ENCODE data around the gene MYBBP1A.

Gene MYBBP1A

DNA sequence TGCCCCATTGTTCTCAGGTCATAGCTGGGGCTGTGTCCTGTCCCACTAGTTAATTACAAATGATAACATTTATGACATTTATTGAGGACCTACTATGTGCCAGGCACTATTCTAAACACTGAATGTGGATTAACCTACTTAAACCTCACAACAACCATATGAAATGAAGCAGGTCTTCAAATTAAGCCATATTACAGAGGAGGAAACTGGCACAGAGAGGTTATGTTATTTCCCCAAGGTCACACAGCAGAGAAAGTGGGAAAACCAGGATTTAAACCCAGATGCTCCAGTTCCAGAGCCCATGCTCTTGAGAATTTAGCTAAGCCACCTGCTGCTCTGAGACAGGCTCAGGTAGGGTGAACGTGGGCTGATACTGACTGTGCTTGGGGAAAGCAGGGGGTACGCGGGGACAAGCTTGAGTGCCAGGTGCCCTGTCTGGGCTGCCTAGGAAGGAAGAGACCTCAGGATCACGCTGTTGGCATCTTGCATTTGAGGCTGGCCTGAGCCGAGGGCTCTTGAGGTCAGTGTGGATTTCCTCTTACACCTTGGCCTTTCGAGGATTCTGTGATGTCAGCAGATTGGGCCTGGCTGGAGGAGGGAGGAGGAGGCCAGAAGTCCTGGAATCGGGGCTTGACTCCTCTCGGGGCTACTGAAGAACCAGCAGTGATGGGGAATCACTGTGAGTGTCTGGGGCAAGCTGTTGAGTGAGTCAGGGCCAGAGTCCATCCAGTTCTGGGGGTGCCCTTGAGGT is 47.6 kb downstream of the MYBBP1A start:
- Histone ChIP-seq H3K36me3 (ENCODE audit: insufficient read depth) (no peaks in the 10 kb centered on the region), H3K4me3 (IDR thresholded peaks at IDR 0.05; ENCODE audit: insufficient read depth, low read depth, low read length) (no peak overlapping the region), H2AFZ (ENCODE audit: low read depth) (no peak overlapping the region), H3K4me2 (no peak overlapping the region), H3K27me3 (ENCODE audit: insufficient read depth, low read depth) (peaks cover 17% of the 10 kb centered on the region; the same call in 1 of the 2 replicates), H3K4me1 (ENCODE audit: low read depth, poor library complexity, severe bottlenecking) (no peaks in the 10 kb centered on the region), H3K27ac (no peak overlapping the region), H4K20me1 (ENCODE audit: insufficient read depth) (no peaks in the 10 kb centered on the region), H3K9ac (no peak overlapping the region), H3K79me2 (ENCODE audit: insufficient read depth, low read depth) (no peaks in the 10 kb centered on the region)
- TF ChIP-seq, protein P1, sequence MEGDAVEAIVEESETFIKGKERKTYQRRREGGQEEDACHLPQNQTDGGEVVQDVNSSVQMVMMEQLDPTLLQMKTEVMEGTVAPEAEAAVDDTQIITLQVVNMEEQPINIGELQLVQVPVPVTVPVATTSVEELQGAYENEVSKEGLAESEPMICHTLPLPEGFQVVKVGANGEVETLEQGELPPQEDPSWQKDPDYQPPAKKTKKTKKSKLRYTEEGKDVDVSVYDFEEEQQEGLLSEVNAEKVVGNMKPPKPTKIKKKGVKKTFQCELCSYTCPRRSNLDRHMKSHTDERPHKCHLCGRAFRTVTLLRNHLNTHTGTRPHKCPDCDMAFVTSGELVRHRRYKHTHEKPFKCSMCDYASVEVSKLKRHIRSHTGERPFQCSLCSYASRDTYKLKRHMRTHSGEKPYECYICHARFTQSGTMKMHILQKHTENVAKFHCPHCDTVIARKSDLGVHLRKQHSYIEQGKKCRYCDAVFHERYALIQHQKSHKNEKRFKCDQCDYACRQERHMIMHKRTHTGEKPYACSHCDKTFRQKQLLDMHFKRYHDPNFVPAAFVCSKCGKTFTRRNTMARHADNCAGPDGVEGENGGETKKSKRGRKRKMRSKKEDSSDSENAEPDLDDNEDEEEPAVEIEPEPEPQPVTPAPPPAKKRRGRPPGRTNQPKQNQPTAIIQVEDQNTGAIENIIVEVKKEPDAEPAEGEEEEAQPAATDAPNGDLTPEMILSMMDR (conservative IDR thresholded peaks at IDR 0.05; ENCODE audit: low read depth, low read length) = no peak

DNA sequence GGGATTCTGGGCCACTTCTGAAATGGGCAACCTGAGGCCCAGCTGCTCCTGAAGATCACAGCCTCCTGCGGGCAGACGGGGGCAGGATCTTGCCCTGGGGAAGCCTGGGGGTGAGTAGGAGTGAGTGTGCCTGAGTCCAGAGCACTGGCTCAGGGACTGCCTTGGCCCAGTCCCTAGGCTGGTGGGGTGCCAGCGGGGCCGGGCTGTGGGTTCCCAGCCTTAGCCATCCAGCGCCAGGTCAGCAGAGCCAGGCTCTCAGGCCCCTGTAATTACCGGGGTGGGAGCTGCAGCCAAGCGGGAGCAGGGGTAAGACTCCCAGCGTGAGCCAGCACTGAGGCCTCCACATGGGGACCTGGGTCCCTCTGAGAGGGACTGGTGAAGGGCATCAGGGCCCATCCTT is 48.3 kb downstream of the MYBBP1A start:
- no peak overlapping the region for H3K27ac ChIP-seq
- H2AFZ ChIP-seq (ENCODE audit: low read depth) = no peak overlapping the region
- peaks cover 21% of the 10 kb centered on the region; the same call in 1 of the 2 replicates for H3K27me3 ChIP-seq (ENCODE audit: insufficient read depth, low read depth)
- TF ChIP-seq, protein P1 (conservative IDR thresholded peaks at IDR 0.05; ENCODE audit: low read depth, low read length) = no peak
- no peak overlapping the region for H3K9ac ChIP-seq
- H3K4me3 ChIP-seq (IDR thresholded peaks at IDR 0.05; ENCODE audit: insufficient read depth, low read depth, low read length) = no peak overlapping the region
- no peaks in the 10 kb centered on the region for H3K79me2 ChIP-seq (ENCODE audit: insufficient read depth, low read depth)
- H3K36me3 ChIP-seq (ENCODE audit: insufficient read depth) = no peaks in the 10 kb centered on the region
- H4K20me1 ChIP-seq (ENCODE audit: insufficient read depth) = no peaks in the 10 kb centered on the region
- H3K4me2 ChIP-seq = no peak overlapping the region
- no peaks in the 10 kb centered on the region for H3K4me1 ChIP-seq (ENCODE audit: low read depth, poor library complexity, severe bottlenecking)

DNA sequence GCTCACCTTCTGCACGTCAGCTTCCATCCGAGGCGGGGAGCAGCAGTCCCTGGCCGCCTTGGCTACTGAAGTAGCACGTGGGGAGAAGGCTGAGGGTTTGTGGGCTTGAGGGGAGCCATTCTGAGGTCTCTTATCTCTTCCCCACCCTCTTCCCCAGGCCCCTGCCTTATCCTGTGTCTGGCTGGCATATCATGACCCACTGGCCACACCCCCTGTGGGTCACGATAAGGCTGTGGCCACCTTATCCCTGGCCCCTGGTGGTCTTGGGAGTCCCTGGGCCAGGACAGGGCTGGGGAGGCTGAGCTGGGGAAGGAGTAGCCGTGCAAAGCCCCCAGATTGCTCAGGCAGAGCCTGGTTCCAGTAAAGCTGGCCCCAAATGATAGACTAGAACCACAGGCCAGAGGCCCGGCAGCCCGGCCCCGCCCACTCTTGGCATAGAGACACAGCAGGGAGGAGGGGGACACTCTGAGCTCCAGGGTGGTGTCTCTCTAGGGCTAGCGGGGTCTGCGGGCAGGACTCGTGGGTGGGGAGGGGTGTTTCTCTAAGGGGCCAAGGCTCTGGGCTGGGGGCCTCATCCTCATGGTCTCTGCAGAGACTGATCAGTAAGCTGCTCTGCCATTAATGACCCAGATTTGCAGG is 48.9 kb downstream of the MYBBP1A start:
- Histone ChIP-seq H4K20me1 (ENCODE audit: insufficient read depth) (no peaks in the 10 kb centered on the region), H3K27me3 (ENCODE audit: insufficient read depth, low read depth) (peaks cover 25% of the 10 kb centered on the region; the same call in 1 of the 2 replicates), H3K79me2 (ENCODE audit: insufficient read depth, low read depth) (no peaks in the 10 kb centered on the region), H3K36me3 (ENCODE audit: insufficient read depth) (no peaks in the 10 kb centered on the region), H3K4me1 (ENCODE audit: low read depth, poor library complexity, severe bottlenecking) (no peaks in the 10 kb centered on the region), H3K4me2 (no peak overlapping the region), H2AFZ (ENCODE audit: low read depth) (no peak overlapping the region), H3K27ac (no peak overlapping the region), H3K4me3 (IDR thresholded peaks at IDR 0.05; ENCODE audit: insufficient read depth, low read depth, low read length) (no peak overlapping the region), H3K9ac (no peak overlapping the region)
- TF ChIP-seq, protein P1 (conservative IDR thresholded peaks at IDR 0.05; ENCODE audit: low read depth, low read length) = no peak

DNA sequence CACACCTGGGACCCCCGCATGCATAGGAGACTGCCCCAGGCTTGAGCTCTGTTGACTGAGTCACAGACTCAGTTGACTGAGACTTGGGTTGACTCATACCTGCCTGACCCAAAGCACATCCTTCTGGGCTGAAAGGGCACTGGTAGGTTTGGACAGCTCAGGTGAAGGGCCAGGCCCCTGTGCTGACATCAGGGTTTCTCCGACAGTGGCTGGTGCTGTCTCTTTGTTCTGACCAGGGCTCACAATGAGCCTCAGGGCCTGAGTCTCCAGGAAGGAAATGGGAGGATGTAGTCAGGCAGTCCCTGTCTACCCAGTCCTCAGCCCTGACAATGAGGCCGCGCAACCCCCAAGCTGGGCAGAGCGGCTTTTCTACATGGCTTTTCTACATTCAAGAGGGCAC is 50.0 kb downstream of the MYBBP1A start:
- Histone ChIP-seq H3K27ac (no peak overlapping the region), H3K9ac (no peak overlapping the region), H3K36me3 (ENCODE audit: insufficient read depth) (no peaks in the 10 kb centered on the region), H2AFZ (ENCODE audit: low read depth) (no peak overlapping the region), H3K4me3 (IDR thresholded peaks at IDR 0.05; ENCODE audit: insufficient read depth, low read depth, low read length) (no peak overlapping the region), H3K4me1 (ENCODE audit: low read depth, poor library complexity, severe bottlenecking) (no peaks in the 10 kb centered on the region), H3K27me3 (ENCODE audit: insufficient read depth, low read depth) (peaks cover 31% of the 10 kb centered on the region; the same call in 1 of the 2 replicates), H3K79me2 (ENCODE audit: insufficient read depth, low read depth) (no peaks in the 10 kb centered on the region), H4K20me1 (ENCODE audit: insufficient read depth) (no peaks in the 10 kb centered on the region), H3K4me2 (no peak overlapping the region)
- TF ChIP-seq, protein P1 (conservative IDR thresholded peaks at IDR 0.05; ENCODE audit: low read depth, low read length) = no peak

All from KMS-11 (cell line).